SK-N-SH treated with all-trans-retinoic acid at 6 μM for 48 hours (cell line): ENCODE measurements around the gene TPRN.

Experiments
- ATAC-seq: fragments of 200-7000 bp; cut with Tn5 transposase; 3 replicates; pipeline ENCODE4 v1.9.1; 2020; ENCODE audit warnings: mild to moderate bottlenecking, moderate library complexity
- ARNTL ChIP-seq: fragments of 450-650 bp; formaldehyde crosslinking; IDR thresholded peaks from 2 replicates; pipeline ENCODE4 v1.5.0; 2020; ENCODE audit warnings: low read depth, mild to moderate bottlenecking, moderate library complexity, borderline replicate concordance
- CREB5 ChIP-seq: fragments of 250-450 bp; sonication (Bioruptor Pico); IDR thresholded peaks from 2 replicates; pipeline ENCODE4 v1.5.1; 2020; ENCODE audit warnings: low read depth, mild to moderate bottlenecking, moderate library complexity
- CSRNP3 ChIP-seq: fragments of 250-450 bp; sonication (Bioruptor Pico); IDR thresholded peaks from 2 replicates; pipeline ENCODE4 v1.5.1; 2021; ENCODE audit warnings: mild to moderate bottlenecking, moderate library complexity
- ESRRG ChIP-seq: fragments of 250-450 bp; sonication (Bioruptor Pico); IDR thresholded peaks from 2 replicates; pipeline ENCODE4 v1.6.1; 2021; ENCODE audit warnings: mild to moderate bottlenecking
- OSR1 ChIP-seq: fragments of 250-450 bp; sonication (Bioruptor Pico); IDR thresholded peaks from 2 replicates; pipeline ENCODE4 v1.8.0; 2022; ENCODE audit warnings: moderate library complexity, mild to moderate bottlenecking, inconsistent platforms
- PATZ1 ChIP-seq: fragments of 250-450 bp; sonication (Bioruptor Pico); IDR thresholded peaks from 2 replicates; pipeline ENCODE4 v1.8.0; 2020; ENCODE audit warnings: mild to moderate bottlenecking, moderate library complexity, borderline replicate concordance
- POU6F1 ChIP-seq: fragments of 250-450 bp; sonication (Bioruptor Pico); IDR thresholded peaks from 2 replicates; pipeline ENCODE4 v1.8.0; 2021; ENCODE audit warnings: low read depth, mild to moderate bottlenecking, moderate library complexity, borderline replicate concordance
- RARB ChIP-seq: fragments of 250-450 bp; sonication (Bioruptor Pico); IDR thresholded peaks from 2 replicates; pipeline ENCODE4 v1.8.0; 2021; ENCODE audit warnings: mild to moderate bottlenecking, moderate library complexity
- SNAI2 ChIP-seq: fragments of 250-450 bp; sonication (Bioruptor Pico); IDR thresholded peaks from 2 replicates; pipeline ENCODE4 v1.5.0; 2020; ENCODE audit warnings: mild to moderate bottlenecking, moderate library complexity
- TOX ChIP-seq: fragments of 250-450 bp; sonication (Bioruptor Pico); IDR thresholded peaks from 2 replicates; pipeline ENCODE4 v1.8.0; 2021; ENCODE audit warnings: mild to moderate bottlenecking, moderate library complexity, borderline replicate concordance
- ZC3H10 ChIP-seq: fragments of 250-450 bp; sonication (Bioruptor Pico); IDR thresholded peaks from 2 replicates; pipeline ENCODE4 v1.5.1; 2021; ENCODE audit warnings: mild to moderate bottlenecking, moderate library complexity
- ZFP30 ChIP-seq: fragments of 450-650 bp; formaldehyde crosslinking; IDR thresholded peaks from 2 replicates; pipeline ENCODE4 v1.5.0; 2022; ENCODE audit warnings: mild to moderate bottlenecking, moderate library complexity
- ZNF70 ChIP-seq: fragments of 450-650 bp; formaldehyde crosslinking; IDR thresholded peaks from 2 replicates; pipeline ENCODE4 v1.5.0; 2020; ENCODE audit warnings: mild to moderate bottlenecking, moderate library complexity
- ZNF8 ChIP-seq: fragments of 450-650 bp; formaldehyde crosslinking; IDR thresholded peaks from 2 replicates; pipeline ENCODE4 v1.5.0; 2020; ENCODE audit warnings: mild to moderate bottlenecking, moderate library complexity

TPRN gene

GRCh38 chr9:137178201-137178938 is 22.2 kb downstream of the TPRN start (continued):
- TF ChIP-seq ZC3H10 (CRISPR knock-in tag), result no peak
- TF ChIP-seq ZNF70 (CRISPR knock-in tag), result no peak

- TF ChIP-seq OSR1 (no peak), TOX (CRISPR knock-in tag) (no peak), ESRRG (CRISPR knock-in tag) (no peak), ZNF70 (CRISPR knock-in tag) (no peak)
- peak; percentile 44 for ATAC-seq
Measured at GRCh38 chr9:137176302-137177182, 24.0 kb downstream of the TPRN start.

- TF ChIP-seq SNAI2 (CRISPR knock-in tag), result no peak
- TF ChIP-seq ZC3H10 (CRISPR knock-in tag), result no peak
- TF ChIP-seq ZNF8, result no peak
- TF ChIP-seq ZFP30 (CRISPR knock-in tag), result no peak
- ATAC-seq, result no peak
Measured at GRCh38 chr9:137175345-137175961, 25.1 kb downstream of the TPRN start.

- TF ChIP-seq OSR1 (no peak), PATZ1 (no peak), ZC3H10 (CRISPR knock-in tag) (no peak), ESRRG (CRISPR knock-in tag) (no peak)
- TF ChIP-seq, all 23 proteins: peak for 0
Measured at GRCh38 chr9:137174722-137175293, 25.7 kb downstream of the TPRN start.

GRCh38 chr9:137173796-137174664 is 26.5 kb downstream of the TPRN start:
- peak; percentile 4; the same call in 2 of the 3 replicates for ATAC-seq
- TF ChIP-seq ARNTL (no peak), ZFP30 (CRISPR knock-in tag) (no peak), CREB5 (CRISPR knock-in tag) (no peak), CSRNP3 (CRISPR knock-in tag) (no peak), SNAI2 (CRISPR knock-in tag) (no peak), PATZ1 (no peak), RARB (CRISPR knock-in tag) (no peak), POU6F1 (CRISPR knock-in tag) (no peak)

More at GRCh38 chr9:137174722-137175293, 25.7 kb downstream of the TPRN start:
- ATAC-seq, result no peak
